ENCODE data around the gene DISC1.

Gene DISC1

DNA sequence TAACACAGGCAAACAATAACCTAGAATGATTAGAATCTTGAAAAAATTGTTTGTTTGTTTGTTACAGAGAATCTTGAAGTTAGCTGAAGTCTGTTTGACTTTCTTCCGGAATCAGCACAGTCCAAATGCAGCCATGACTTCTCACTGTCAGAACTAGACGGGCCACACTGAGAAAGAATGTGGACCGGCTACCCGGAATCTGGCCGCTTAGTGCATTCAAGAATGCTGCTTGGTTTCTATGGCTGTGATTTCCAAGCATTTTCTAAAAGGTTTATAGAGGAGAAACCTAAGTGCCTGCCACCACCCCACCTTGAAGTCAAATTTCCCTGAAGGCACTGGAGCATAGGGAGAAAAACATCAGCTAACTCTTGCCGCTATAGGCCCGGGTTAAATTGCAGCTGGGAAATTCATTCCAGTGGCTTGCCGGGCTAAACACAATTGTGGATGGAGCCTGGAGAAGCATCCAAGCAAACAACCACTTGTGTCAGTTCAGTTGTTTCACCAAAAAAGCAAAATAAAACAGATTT is 231.1 kb downstream of the DISC1 start:
- DNase-seq (ENCODE audit: low read depth), result no peak

DNA sequence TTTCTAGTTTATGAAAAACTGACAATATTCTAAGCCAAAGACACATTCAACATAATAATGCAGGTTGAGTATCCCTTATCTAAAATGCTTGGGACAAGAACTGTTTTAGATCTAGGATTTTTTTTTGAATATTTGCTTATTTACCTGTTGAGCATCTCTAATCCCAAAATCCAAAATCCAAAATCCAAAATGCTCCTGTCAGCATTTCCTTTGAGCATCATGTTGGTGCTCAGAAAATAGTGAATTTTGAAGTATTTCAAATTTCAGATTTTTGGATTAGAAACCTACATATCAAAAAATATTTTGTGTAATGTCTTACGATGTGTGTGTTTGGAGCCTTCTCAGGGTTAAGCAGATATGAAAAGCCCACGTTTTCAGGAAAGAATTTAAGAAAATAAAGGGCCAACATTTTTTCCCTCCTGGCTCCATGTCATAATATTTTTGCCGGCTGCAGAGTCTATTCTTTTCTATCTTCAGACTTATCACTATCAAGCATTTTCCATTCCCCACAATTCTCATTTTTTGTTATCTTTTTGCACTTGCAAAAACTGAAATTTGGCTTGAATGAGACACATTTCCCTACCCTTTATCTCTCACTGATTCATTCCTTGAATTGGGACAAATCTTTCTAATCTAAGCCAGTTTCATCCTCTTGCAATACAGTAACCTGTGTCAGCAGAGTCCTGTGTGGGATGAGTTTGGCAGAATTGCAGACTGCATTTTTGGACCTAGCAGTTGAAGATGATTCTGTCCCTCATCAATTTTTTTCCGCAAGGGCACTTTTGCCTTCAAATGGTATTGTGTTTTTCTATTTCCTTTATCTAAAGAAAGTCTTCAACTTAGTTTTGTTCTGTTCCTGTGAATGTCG is 233.9 kb downstream of the DISC1 start:
- no peak for DNase-seq (ENCODE audit: low read depth)

DNA sequence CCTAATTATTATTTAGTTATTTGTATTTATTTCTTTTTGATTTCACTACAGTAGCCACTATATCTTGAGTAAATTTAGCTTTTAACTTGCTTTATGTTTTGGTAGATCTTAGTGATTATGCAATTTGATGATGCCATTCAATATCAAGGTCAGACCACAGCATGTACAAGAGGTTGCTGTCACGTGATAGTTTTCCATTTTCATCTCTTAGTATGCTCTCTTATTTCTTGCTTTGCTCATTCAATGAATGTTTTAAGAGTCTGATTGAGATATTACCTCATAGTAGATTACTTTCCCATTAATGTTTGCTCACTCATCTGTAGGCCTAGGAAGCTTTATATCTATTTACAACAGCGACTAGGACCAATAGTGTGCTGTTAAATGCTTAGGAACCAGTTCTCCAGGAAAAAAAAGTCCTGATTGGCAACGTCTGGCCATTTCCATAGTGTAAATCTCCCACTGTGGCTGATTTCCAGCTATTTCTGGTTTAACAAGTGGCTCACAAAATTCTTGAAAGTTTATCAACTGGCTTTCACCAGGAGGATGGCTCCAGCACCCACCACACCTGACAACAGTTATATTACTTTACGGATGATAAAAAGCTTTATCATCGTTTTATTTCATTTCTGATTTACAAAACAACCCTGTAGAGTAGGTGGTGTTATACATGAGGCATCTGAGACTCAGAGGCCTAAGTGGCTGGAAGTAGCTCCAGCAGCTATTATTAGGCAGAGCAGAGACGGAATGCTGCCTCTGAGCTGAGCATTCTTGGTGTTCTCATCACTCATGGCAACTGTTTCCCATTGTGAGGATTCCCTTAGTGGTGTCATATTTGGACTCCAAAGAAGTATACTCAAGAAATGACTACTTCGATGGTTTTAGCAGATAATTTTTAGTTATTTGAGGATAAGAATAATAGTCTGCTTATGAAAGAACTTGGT is 235.2 kb downstream of the DISC1 start:
- no peak for DNase-seq (ENCODE audit: low read depth)

DNA sequence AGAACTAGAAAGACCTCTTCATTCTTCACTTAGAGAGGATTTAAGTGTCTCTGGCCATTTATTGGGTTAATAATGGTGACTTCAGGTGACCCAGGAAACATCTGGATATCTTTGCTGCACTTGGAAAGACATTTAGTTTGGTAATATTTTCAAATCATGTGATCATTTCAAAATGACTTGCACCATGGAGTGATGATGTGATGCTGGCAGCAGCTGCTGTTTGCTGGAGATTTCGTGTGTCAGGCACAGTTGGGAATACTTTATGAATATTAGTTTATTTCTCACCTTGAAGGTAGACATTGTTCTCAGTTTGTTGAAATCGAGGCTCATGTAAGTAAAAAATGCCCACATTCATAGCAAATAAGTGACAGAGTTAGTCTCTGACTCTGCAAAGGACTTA is 236.0 kb downstream of the DISC1 start:
- no peak for DNase-seq (ENCODE audit: low read depth)

DNA sequence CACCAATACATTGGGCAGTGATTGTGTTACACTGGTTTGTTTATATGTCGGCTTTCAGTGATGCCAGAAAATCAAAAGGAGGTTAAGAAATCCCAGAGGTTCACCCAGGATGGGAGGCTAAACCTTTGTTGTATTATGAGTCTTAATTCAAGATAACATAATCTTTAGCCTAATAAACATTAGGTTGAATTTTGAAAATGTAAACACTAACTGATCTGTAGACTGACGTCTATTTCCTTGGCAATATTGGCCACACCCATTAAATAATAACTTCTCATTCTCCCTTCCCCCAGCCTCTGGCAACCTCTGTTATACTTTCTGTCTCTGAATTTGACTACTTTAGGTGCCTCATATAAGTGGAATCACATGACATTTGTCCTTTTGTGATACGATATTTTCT is 238.7 kb downstream of the DISC1 start:
- no peak for DNase-seq (ENCODE audit: low read depth)

DNA sequence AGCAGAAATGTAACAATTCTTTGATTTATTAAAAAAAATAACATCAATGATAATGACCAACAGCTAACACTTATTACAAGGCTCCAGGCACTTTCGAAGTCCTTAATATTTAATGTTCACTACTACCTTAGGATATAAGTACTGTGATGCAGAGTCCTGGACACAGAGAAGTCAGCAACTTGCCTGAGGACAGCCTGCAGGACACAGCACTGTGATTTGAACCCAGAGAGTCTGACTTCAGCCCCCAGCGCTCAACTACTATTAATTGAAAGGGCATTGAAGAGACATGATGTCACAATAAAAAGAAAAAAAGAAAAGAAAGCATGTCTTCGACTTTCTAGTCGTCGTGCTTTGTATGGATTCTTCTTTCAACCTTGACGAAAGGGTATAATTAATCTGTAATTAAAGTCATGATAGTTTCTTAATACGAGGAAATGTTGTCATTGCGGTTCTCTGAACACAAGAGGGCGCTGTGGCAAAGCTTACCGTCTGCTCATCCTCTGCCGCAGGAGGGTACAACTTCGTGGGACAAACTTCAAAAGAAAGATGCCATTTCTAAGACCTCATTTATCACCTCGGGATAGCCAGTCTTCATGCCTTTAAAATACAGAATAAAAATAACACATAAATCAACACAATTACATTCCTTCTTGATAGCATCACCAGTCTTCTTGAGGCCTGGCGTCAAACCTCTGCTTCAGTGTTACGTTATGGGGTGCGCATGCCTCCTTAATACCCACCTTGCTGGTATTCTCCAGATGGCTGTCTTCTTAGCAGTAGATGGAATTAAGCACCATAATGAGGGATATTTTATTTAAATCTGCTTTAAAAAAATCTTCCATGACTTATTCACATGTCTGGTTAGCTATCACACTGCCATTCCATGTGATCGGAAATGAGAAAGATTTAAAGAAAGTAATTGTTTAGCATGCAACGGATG is 240.1 kb downstream of the DISC1 start:
- peak; percentile 19 for DNase-seq (ENCODE audit: low read depth)

DNA sequence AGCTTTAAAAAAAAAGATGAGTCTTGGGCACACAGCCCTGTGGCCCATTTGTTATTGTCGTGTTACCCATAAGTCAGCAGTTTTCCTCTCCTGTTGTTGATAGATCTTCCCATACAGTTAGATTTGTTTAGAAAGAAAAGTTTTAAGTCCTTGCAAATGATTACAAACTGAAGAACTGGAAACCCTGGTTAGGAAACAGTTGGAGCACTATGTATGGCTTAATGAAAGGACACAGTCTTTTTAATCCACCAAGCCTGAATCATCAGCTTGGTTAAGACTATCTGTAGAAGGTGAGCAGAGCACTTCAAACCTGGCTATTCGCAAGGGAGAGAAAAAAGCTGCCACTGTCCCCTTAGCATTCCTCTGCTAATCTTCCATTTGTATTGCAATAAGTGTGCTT is 241.0 kb downstream of the DISC1 start:
- no peak for DNase-seq (ENCODE audit: low read depth)

DNA sequence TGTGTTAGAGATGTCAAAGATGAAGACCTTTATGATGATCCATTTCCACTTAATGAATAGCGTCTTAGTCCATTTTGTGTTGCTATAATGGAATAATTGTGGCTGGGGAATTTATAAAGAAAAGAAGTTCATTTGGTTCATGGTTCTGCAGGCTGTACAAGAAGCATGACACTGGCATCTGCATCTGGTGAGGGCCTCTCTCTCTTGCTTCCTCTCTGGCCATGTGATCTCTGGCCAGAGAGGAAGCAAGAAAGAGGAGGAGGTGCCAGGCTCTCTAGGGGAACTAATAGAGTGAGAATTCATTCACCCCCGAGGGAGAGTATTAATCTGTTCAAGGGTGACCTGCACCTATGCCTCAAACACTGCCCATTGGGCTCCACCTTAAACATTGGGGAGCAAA is 242.8 kb downstream of the DISC1 start:
- DNase-seq (ENCODE audit: low read depth), result no peak

DNA sequence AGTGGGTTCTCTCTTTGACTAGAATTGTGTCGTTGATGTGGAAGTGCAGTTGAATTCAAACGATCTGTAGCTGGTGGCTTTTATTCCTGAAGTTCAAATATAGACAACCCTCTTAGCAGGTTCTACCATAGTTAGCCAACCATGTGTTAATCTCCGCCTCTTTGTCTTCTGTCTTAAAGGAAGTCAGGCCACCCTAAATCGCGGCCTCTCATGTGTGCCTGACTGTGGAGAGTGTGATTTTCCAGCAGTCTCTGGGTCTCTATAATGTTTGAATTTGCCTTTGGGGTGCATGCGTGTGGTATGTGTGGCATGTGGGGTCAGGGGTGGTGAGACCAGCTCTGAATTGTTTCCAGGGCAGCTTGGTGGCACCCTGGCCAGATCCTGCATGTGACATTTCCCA is 244.9 kb downstream of the DISC1 start:
- DNase-seq (ENCODE audit: low read depth), result no peak

DNA sequence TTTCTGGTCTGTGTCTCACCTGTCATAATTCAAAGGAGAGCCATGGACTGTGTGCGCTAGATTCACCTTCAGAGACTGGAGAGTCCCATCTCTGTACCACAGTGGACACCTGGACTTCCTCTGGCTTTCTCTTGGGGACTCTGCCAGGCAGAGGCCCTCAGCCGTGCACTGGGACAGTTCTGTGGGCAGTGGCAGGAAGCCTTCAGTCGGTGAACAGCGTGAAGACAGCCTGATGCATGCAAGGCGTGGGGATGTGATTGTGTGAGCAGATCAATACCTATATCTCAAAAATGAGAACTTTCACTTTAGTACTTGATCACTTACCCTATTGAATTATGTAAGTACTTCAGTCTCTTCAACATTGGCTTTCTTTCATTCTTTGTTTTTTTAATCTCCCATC is 245.3 kb downstream of the DISC1 start:
- DNase-seq (ENCODE audit: low read depth), result no peak

DNA sequence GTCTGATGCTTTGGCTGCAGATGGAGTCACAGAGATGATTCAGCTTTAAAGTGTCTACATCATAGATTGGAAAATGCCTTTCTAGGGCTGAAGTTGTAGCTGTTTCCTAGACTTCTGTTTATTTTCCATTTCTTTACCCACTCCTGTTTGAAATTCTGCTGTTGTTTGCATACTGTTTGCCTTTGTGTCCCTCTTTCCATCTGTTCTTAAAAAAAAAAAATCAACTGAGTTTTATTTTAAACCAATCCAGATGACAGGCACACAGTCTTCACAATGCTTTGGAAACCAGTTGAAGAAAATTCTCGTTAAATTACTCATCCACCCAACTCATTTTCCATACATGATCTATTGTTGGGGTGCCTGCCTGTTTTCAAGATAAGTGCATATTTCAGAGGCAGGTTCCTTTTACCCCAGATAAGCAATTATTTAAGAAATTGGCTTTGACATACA is 245.9 kb downstream of the DISC1 start:
- no peak for DNase-seq (ENCODE audit: low read depth)

DNA sequence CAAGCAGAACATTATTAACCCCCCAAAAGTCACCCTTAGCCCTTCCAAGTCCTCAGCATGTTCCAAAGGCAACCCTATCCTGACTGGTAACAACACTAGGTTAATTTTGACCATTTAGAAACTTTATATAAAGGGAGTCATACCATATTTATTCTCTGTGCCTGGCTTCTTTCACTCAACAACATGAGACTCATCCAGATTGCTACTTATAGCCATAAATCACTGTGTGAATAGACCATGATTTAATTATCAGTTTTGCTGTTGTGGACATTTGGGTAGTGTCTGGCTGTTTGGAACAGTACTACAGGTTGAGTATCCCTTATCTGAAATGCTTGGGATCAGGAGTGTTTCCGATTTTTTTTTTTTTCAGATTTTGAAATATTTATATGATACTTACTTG is 252.1 kb downstream of the DISC1 start:
- DNase-seq (ENCODE audit: low read depth), result no peak

DNA sequence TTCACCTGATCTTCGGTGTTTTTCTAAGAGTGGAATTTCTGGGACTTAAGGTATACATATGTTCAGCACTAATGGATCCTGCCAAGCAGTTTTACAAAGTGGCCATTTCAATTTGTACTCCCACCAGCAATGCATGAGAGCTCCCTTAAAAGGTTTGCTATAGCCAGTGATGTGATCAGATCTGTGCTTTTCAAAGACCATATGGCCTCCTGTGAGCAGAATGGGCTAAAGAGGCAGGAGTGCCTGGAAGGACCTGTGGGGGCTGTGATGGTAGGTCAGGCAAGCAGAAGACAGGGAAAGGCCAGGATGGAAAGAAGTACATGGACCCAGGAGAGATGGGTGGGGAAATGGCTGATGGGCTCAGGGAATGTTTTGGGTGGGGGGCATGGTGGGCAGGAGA is 252.7 kb downstream of the DISC1 start:
- DNase-seq (ENCODE audit: low read depth), result no peak

DNA sequence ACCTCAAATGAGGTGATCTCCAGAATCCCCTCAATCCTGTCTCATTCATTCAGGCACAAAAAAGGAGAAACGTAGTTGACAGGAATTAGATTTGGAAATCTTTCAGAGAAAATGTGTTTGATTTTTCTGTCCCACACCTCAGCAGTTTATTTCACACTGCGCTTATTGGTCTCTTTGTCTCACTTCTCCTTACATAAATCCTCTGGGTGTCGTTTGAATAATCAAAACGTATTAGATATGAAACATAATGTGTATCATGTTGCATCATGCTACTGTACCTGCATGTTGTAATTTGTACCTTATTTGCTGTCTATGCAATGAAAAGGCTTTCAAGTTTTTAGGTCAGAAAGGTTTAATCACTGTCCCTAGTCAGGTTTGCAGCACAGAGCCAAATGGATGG is 255.7 kb downstream of the DISC1 start:
- DNase-seq (ENCODE audit: low read depth), result no peak

DNA sequence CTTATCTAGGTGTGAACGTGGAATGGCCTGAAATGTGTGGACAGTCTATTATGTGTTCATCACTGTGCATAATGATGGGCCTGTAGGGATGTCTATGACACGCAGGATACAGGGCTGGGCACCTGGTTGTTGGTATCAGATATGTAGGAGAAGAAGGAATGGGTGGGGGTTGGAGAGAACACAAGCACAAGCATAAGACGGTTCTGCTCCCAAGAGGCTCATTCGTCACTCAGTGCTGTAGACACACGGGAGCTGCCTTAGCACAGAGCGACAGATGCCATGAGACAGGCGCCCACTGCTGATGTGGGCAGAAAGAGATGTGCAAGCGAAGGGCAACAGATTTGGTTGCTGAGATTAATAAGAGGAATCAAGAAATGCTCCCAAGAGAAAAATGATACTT is 256.2 kb downstream of the DISC1 start:
- DNase-seq (ENCODE audit: low read depth), result no peak

DNA sequence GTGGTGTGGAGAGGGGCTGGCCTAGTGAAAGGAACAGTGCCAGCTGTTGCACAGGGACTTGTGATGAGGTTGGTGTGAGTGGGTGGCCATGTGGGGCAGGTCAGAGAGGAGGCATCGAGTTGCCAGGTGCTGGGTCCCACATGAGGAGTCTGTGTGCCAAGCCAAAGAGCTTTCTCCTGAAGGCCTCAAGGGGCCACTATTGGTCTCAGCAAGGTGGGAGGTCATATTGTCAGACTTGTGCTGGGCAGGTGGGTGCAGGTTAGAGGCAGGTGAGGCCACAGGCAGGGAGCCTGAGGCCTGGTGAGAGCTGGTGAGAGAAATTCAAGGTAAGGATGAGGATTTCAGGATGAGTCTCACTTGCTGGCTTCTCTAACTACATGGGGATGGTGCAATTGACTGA is 256.8 kb downstream of the DISC1 start:
- DNase-seq (ENCODE audit: low read depth), result no peak

DNA sequence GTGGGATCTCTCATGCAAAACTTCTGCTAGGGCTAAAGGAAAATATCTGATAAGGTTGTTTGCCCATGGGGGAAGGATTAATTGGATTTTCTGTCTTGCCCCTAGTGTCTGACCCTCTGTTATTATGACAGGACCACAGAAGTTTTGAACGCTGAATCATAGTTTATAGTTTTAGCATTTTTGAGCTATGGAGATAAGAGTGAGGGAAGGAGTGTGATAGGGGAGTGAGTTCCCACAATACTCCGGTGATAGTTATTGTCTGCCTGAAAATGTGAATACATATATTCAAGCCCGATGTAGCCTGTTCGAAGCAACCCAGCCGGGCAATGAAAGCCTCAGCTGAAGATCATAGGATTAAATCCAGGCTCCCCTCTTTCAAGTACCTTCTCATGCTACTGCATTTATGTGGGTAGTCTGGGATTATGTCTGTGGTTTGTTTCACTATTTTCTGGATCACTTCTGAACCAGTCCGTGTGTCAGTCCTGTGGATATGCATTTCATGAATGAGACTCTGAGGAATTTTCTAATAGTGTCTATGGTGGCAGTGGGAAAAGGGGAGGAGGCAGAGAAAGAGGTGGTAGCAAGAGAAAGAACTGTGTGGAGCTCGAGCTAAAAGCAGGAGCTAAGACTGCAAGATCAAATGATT is 258.7 kb downstream of the DISC1 start:
- no peak for DNase-seq (ENCODE audit: low read depth)

DNA sequence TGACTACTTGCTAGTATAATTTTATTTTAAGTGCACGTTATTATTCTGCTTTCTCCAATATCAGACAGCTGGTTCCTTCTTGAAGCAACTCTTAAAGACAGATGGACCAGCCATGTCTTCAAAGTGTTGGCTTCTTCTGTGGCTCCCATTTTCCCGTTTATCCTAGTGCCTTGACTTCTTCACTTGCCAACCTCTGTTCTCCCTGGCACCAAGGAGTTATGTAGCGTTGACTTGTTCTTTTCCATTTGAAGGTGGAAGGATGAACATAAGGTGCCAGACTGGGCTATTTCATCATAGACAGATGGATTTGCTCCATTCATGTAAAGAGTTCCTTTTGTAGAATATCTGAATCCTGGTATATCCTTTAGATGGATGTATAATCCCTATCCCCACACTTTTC is 260.6 kb downstream of the DISC1 start:
- DNase-seq (ENCODE audit: low read depth), result no peak

DNA sequence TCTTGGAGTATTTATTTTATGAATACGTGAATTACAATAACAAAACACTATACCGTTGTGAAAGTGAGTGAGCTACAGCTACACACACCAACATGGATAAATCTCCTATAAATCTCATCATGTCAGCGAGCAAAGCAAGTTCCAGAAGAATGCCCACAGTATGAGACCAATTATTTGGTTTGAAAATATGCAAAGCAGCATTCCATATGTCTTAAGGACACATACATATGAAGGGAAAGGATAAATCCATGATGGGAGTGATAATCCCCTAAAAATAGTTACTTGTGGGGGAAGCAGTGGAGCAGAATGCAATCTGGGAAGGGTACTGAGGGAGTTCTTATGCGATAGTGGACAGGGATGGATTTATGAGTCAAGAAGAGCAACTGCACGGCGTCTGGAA is 261.3 kb downstream of the DISC1 start:
- no peak for DNase-seq (ENCODE audit: low read depth)

DNA sequence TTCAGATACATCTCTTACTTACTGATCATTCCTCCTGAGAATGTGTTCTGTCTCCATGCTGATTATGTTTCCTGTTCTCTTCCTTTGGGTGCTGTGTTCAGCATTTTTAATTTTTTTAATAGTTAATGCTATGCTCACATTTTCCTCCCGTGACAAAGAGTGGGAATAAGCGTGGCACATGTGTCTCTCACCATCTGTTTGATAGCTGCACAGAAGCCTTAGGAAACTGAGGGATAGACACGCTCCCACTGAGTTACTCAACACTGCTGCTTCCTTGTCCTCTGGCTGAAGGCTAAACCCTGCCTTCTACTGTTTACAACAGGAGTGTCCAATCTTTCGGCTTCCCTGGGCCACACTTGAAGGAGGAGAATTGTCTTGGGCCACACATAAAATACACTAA is 264.2 kb downstream of the DISC1 start:
- DNase-seq (ENCODE audit: low read depth), result no peak

DNA sequence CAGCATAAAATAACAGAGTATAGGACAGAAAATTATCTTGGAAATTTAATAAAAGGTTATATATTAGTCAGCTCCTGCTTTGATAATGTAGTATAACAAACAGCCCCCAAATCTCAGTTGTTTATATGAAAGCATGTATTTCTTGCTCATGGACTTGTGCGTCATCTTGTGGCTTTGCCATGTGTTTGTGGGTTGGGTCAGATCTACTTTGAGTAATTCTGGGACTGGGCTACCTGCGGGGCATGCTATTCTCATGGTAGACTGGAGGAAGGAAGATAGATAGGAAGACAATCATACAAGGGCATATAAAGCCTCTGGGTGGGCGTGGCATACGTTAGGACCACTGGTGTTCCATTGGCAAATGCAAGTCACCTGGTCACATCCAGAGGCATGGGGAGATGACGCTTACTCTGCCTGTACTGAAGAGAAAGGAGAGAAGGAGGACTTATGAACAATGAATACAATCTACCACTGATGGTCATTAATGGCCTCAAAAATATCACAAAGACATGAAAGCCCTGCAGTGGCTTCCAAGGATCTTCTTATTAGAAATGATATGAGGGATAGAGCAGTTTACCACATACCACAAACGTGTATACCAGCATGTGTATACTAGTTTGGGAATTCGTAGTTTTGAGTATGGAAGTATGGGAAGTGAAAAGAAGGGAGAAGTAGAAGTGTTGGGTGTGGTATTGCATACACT is 267.0 kb downstream of the DISC1 start:
- DNase-seq (ENCODE audit: low read depth), result no peak
